Adipose tissue (tissue), 3 donors: ENCODE results near the gene DKK1. TPM values are rescaled to one million over a fixed set of nuclear protein-coding genes. Genes with fewer than 3 reads are reported as not detected.

Experiments used
- H3K27ac ChIP-seq: one replicate; pipeline ENCODE4 v1.5.1; 2013; ENCODE audit warnings: low read depth, low read length
- WGBS, 3 donors: extraction: QIAGEN DNeasy Blood & Tissue Kit; methylation state at CpG; one replicate each; pipeline ENCODE4 v1.1.7; 2013; 5-methylcytosine and 5-hydroxymethylcytosine counted together
- polyA plus RNA-seq, 3 donors: library from polyadenylated mRNA; stranded (reverse); fragments of 200-250 nt; gene quantifications; one replicate each; pipeline ENCODE4 v1.2.3, GENCODE V29; 2013
- donor health status: healthy with polysubstance abuse.
- donor health status: Bipolar disorder and iron deficiency.
- donor health status: healthy.

The DKK1 gene
- polyA plus RNA-seq, 3 donors: 0.99 to 8.0 (median 2.1) TPM

- 9 to 12% (median 10%) methylated on average over 36 of the region's 36 CpGs for WGBS, 3 donors
- H3K27ac ChIP-seq: no peak overlapping the region
Measured at GRCh38 chr10:52314822-52315552, 906 bp downstream of the DKK1 start.

- no peak overlapping the region for H3K27ac ChIP-seq
- WGBS, 3 donors: 51 to 68% (median 62%) methylated on average over 1 of the region's 1 CpG
Measured at GRCh38 chr10:52316001-52316400, 1.9 kb downstream of the DKK1 start.

GRCh38 chr10:52316500-52316899, 2.4 kb downstream of the DKK1 start:
- no peak overlapping the region for H3K27ac ChIP-seq
- 89 to 93% (median 91%) methylated on average over 4 of the region's 4 CpGs for WGBS, 3 donors

GRCh38 chr10:52318136-52318701, 4.1 kb downstream of the DKK1 start:
- no peak overlapping the region for H3K27ac ChIP-seq

GRCh38 chr10:52318822-52319464, 4.9 kb downstream of the DKK1 start:
- H3K27ac ChIP-seq: no peak overlapping the region
- WGBS, 3 donors: 74 to 79% (median 76%) methylated on average over 7 of the region's 7 CpGs

More at GRCh38 chr10:52318136-52318701, 4.1 kb downstream of the DKK1 start:
- WGBS, 3 donors: 79 to 81% (median 79%) methylated on average over 5 of the region's 5 CpGs

GRCh38 chr10:52319926-52320325, 5.8 kb downstream of the DKK1 start:
- 87 to 91% (median 87%) methylated on average over 2 of the region's 2 CpGs for whole genome bisulfite sequencing, 3 donors
- no peak overlapping the region for H3K27ac ChIP-seq

- no peak overlapping the region for H3K27ac ChIP-seq
- 79 to 100% (median 81%) methylated on average over 1 of the region's 1 CpG for WGBS, 3 donors
Measured at GRCh38 chr10:52322323-52322722, 8.2 kb downstream of the DKK1 start.

GRCh38 chr10:52322936-52323335, 8.9 kb downstream of the DKK1 start:
- no peak overlapping the region for H3K27ac ChIP-seq
- WGBS, 3 donors: 78 to 91% (median 89%) methylated on average over 1 of the region's 1 CpG

- no peak overlapping the region for H3K27ac ChIP-seq
- WGBS, 3 donors: 75 to 81% (median 80%) methylated on average over 2 of the region's 2 CpGs
Measured at GRCh38 chr10:52326382-52326781, 12.3 kb downstream of the DKK1 start.

- H3K27ac ChIP-seq: no peak overlapping the region
- 78 to 88% (median 82%) methylated on average over 3 of the region's 3 CpGs for WGBS, 3 donors
Measured at GRCh38 chr10:52331638-52332364, 17.7 kb downstream of the DKK1 start.

- H3K27ac ChIP-seq: no peak overlapping the region
- WGBS, 3 donors: 64 to 87% (median 81%) methylated on average over 5 of the region's 5 CpGs
Measured at GRCh38 chr10:52332815-52333214, 18.7 kb downstream of the DKK1 start.

- H3K27ac ChIP-seq: no peak overlapping the region
- WGBS, 3 donors: 86 to 93% (median 87%) methylated on average over 1 of the region's 1 CpG
Measured at GRCh38 chr10:52334595-52334994, 20.5 kb downstream of the DKK1 start.

- WGBS, 3 donors: 62 to 82% (median 74%) methylated on average over 1 of the region's 1 CpG
- no peak overlapping the region for H3K27ac ChIP-seq
Measured at GRCh38 chr10:52335665-52336064, 21.6 kb downstream of the DKK1 start.

- 70 to 86% (median 78%) methylated on average over 1 of the region's 1 CpG for WGBS, 3 donors
- no peak overlapping the region for H3K27ac ChIP-seq
Measured at GRCh38 chr10:52337225-52337624, 23.1 kb downstream of the DKK1 start.

GRCh38 chr10:52343439-52343838, 29.4 kb downstream of the DKK1 start:
- 59 to 65% (median 60%) methylated on average over 4 of the region's 4 CpGs for WGBS, 3 donors
- H3K27ac ChIP-seq: no peak overlapping the region

GRCh38 chr10:52346394-52347326, 32.6 kb downstream of the DKK1 start:
- no peak overlapping the region for H3K27ac ChIP-seq
- WGBS, 3 donors: 93 to 94% (median 94%) methylated on average over 26 to 27 of the region's 27 CpGs

GRCh38 chr10:52347327-52347667, 33.2 kb downstream of the DKK1 start:
- H3K27ac ChIP-seq: no peak overlapping the region
- WGBS, 3 donors: 91 to 96% (median 95%) methylated on average over 5 of the region's 5 CpGs

GRCh38 chr10:52348037-52348564, 34.0 kb downstream of the DKK1 start:
- 82 to 87% (median 86%) methylated on average over 5 of the region's 5 CpGs for WGBS, 3 donors

More at GRCh38 chr10:52348037-52348564, 34.0 kb downstream of the DKK1 start:
- H3K27ac ChIP-seq: no peak overlapping the region
